ENCODE data around the gene ATF3. TPM values are rescaled to one million over a fixed set of nuclear protein-coding genes. Genes with fewer than 3 reads are reported as not detected.

Gene ATF3
- total and polyA plus RNA-seq, 2 of the 4 experiments (the other 2 are of a cell fraction): 9.9 to 12.3 TPM

DNA sequence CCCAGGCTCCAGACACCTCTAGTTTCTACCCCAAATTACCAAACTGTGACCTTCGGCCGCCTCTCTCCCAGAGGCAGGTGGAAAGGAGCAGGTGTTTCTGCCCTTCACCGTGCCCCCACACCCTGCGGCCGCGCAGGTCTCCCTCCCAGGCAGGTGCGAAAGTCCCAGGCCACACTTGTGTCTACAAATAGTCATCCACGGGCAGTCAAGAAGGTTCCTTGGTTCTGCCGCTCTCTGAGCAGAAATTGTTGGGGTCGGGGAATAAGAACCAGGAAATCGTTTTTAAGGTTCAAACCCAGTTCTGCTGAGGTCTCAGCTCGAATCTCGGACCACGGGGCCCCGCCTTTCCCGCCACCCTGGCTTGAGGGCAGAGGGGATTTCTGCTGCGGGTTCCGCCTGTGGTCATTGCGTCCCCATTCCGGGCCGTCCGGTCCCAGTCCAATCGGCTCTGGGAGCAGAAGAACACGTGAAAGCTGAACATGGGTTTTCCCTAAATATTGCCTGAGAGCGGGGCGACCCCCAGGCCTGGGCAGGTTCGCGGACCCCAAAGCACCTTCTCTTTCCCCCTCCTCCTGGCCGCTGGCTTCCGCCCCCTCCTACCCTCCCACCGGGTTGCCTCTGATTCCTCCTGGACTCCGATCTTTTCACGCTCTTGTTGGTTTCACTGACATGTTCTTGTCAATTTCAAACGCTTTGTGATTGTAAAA is 1.2 kb upstream of the ATF3 start:
- H2BK120ac ChIP-seq (ENCODE audit: low read depth, low read length): peak overlapping the region; percentile 85; the same call in 1 of the 2 replicates
- H4K91ac ChIP-seq (ENCODE audit: insufficient read depth, low read depth, low read length): 0 out of 2 replicates have a peak overlapping the region, but pooled peaks have one; percentile 50
- H4K8ac ChIP-seq (ENCODE audit: low read depth in 2 of 2, low read length in 2 of 2): peak overlapping the region in 1 of 2 experiments; percentile 49; a peak in 1 of 4 replicates
- in situ Hi-C loops (cut with MboI; ENCODE audit: low sequenced_read_pairs): no loop called here
- peaks cover 3% of the 10 kb centered on the region; the same call in 1 of the 2 replicates for H3K9me1 ChIP-seq (ENCODE audit: insufficient read depth, low read length)
- H2AFZ ChIP-seq (replicated peaks; ENCODE audit: low read length, poor library complexity): peak overlapping the region; percentile 86
- peak overlapping the region; percentile 46; the same call in 1 of the 2 replicates for H3K14ac ChIP-seq (replicated peaks; ENCODE audit: low read depth, low read length)
- CTCF ChIA-PET: interaction anchor here (1.0 to 1.1 kb wide), 2 partner anchors 10 to 130 kb away, joined by 4 to 12 read pairs; no protein-coding TSS in a partner anchor
- no peak for DNase-seq
- H3K27ac ChIP-seq (ENCODE audit: insufficient read depth, low read length): no peak overlapping the region
- H3K4ac ChIP-seq (ENCODE audit: low read depth, low read length): peak overlapping the region; percentile 51
- peak overlapping the region; percentile 45; the same call in 2 of the 3 replicates for H2BK15ac ChIP-seq (ENCODE audit: low read depth, low read length)
- no peak for ATAC-seq (ENCODE audit: low read depth)
- peaks cover 49% of the 10 kb centered on the region for H3K27me3 ChIP-seq (ENCODE audit: control insufficient read depth, insufficient read depth, low read length)
- H3K79me1 ChIP-seq (ENCODE audit: low read depth in 1 of 2, low read length in 2 of 2): peaks cover 16 to 28% of the 10 kb centered on the region in 2 experiments
- H3K36me3 ChIP-seq (ENCODE audit: control insufficient read depth, insufficient read depth, low read length): no peaks in the 10 kb centered on the region
- H3K4me1 ChIP-seq (ENCODE audit: control insufficient read depth, insufficient read depth, low read length): peaks cover 14% of the 10 kb centered on the region
- peak overlapping the region; percentile 35; the same call in 1 of the 2 replicates for H2AK5ac ChIP-seq (ENCODE audit: low read depth, low read length)
- intact Hi-C loops (cut with micrococcal nuclease): no loop called here
- no peaks in the 10 kb centered on the region; the same call in 1 of the 2 replicates for H3K9me3 ChIP-seq (ENCODE audit: control insufficient read depth, insufficient read depth, low read length)
- H4K20me1 ChIP-seq (ENCODE audit: insufficient read depth, low read length): peaks cover 11% of the 10 kb centered on the region; the same call in 1 of the 2 replicates
- H3K9ac ChIP-seq (ENCODE audit: low read depth, low read length): peak overlapping the region; percentile 33
- peak overlapping the region; percentile 90 for H3K4me2 ChIP-seq (ENCODE audit: low read depth, low read length)
- H3K56ac ChIP-seq (ENCODE audit: extremely low read depth, insufficient read depth, low read length): no peak overlapping the region
- TF ChIP-seq BHLHE40 (IDR thresholded peaks at IDR 0.05; ENCODE audit: low read depth, low read length): no peak
- TF ChIP-seq NFE2L2 (IDR thresholded peaks at IDR 0.05; ENCODE audit: low read depth, low read length): no peak
- no peak for TF ChIP-seq POLR2A (IDR thresholded peaks at IDR 0.05; ENCODE audit: low read depth, low read length)
- TF ChIP-seq CEBPB (IDR thresholded peaks at IDR 0.05; ENCODE audit: low read depth, low read length): no peak
- no peak for TF ChIP-seq RCOR1 (IDR thresholded peaks at IDR 0.05; ENCODE audit: insufficient replicate concordance, low read length)
- TF ChIP-seq, protein P1, sequence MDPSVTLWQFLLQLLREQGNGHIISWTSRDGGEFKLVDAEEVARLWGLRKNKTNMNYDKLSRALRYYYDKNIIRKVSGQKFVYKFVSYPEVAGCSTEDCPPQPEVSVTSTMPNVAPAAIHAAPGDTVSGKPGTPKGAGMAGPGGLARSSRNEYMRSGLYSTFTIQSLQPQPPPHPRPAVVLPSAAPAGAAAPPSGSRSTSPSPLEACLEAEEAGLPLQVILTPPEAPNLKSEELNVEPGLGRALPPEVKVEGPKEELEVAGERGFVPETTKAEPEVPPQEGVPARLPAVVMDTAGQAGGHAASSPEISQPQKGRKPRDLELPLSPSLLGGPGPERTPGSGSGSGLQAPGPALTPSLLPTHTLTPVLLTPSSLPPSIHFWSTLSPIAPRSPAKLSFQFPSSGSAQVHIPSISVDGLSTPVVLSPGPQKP (IDR thresholded peaks at IDR 0.05; ENCODE audit: borderline replicate concordance, low read depth, low read length): no peak
- TF ChIP-seq RFX5 (IDR thresholded peaks at IDR 0.05; ENCODE audit: low read depth, low read length): no peak
- TF ChIP-seq, protein P2, sequence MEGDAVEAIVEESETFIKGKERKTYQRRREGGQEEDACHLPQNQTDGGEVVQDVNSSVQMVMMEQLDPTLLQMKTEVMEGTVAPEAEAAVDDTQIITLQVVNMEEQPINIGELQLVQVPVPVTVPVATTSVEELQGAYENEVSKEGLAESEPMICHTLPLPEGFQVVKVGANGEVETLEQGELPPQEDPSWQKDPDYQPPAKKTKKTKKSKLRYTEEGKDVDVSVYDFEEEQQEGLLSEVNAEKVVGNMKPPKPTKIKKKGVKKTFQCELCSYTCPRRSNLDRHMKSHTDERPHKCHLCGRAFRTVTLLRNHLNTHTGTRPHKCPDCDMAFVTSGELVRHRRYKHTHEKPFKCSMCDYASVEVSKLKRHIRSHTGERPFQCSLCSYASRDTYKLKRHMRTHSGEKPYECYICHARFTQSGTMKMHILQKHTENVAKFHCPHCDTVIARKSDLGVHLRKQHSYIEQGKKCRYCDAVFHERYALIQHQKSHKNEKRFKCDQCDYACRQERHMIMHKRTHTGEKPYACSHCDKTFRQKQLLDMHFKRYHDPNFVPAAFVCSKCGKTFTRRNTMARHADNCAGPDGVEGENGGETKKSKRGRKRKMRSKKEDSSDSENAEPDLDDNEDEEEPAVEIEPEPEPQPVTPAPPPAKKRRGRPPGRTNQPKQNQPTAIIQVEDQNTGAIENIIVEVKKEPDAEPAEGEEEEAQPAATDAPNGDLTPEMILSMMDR (conservative IDR thresholded peaks at IDR 0.05; ENCODE audit: low read depth, low read length): no peak
- TF ChIP-seq SMC3 (IDR thresholded peaks at IDR 0.05; ENCODE audit: low read depth, low read length): no peak
- no peak; the same call in 1 of the 2 replicates for TF ChIP-seq MAZ (IDR thresholded peaks at IDR 0.05; ENCODE audit: borderline replicate concordance, low read depth, low read length)
- H3K4me3 ChIP-seq (ENCODE audit: insufficient read depth, low read depth, low read length): peak overlapping the region; percentile 48
- dilution Hi-C loops (cut with HindIII; ENCODE audit: low sequenced_read_pairs, unreplicated experiment): no loop called here
- H2BK5ac ChIP-seq (ENCODE audit: low read depth, low read length, poor library complexity, severe bottlenecking): no peak overlapping the region
- POLR2A ChIA-PET (ENCODE audit: unreplicated experiment): no interaction called here
- peak overlapping the region; percentile 62 for H2AK9ac ChIP-seq (replicated peaks; ENCODE audit: low read depth, low read length, poor library complexity)
- no peak overlapping the region for H4K5ac ChIP-seq (ENCODE audit: low read depth, low read length)
- no peak overlapping the region; the same call in 1 of the 2 replicates for H3K18ac ChIP-seq (ENCODE audit: low read depth, low read length)
- BruUV-seq (replicated peaks): no TSS peak
- 1% methylated on average over 14 of the region's 34 CpGs; no CpG with 5 or more reads in 1 of the 2 experiments for WGBS, 2 experiments (ENCODE audit: extremely low coverage in 2 of 2, insufficient read length in 1 of 2)
- peak overlapping the region; percentile 28; the same call in 1 of the 2 replicates for H3K23ac ChIP-seq (ENCODE audit: low read depth, low read length)
- peak overlapping the region; percentile 27 for H2BK20ac ChIP-seq (ENCODE audit: low read depth, low read length)
